Embryonic facial prominence (tissue), 1 donor: ENCODE data around the gene FOXL3.

Source experiments
- DNase-seq: peaks from one replicate; pipeline ENCODE4 v3.0.0-alpha.2; 2016; ENCODE audit errors: extremely low spot score

FOXL3 gene

DNA sequence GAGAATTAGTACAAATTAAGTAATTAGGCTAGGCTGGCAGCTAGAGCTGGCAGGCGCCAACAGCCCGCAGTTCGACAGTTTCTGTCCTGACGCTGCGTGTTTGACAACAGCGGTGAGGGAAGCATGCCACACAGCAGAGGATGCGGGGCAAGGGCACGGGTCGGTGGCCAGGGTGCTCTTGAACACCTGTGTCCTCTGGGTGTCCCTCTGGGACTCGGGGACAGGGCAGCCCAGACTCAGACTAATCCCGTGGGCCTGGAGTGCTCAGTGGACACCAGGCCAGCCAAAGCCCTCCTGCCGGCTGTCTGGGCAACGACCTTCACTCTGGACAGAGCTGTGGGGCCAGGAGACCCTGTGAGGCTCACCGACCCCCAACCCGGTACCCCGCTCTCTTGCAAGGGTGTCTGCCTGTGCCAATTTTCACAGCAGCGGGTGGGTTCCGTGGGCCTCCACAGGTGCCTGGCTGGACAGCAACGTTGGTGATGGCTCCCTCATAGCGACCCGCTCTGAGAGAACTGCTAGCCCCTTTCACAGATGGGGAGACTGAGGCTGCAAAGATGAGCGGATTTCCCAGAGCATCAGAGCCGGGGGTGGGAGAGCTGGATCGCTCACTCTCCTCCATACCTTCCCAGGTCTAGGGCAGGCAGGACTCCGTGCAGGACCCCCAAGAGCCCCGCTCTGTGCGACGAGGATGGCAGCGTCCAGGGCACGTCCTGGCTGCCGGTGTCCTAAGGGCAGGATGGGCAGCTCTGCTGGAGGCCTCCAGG, 48.5 kb downstream of the FOXL3 start:
- DNase-seq: no peak

DNA sequence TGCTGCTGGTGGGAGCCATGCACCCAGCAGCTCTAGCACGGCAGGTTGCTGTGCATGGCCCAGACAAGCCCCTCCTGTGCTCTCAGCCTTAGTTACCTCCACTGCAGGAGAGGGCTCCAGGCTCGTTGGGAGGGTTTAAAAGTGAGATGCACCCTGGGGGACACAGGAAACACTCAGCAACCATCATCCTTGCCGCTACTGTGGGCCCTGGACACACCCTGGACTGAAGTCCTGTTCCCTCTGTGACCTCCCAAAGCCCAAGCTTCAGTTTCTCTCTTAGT, 49.0 kb downstream of the FOXL3 start:
- DNase-seq: no peak

DNA sequence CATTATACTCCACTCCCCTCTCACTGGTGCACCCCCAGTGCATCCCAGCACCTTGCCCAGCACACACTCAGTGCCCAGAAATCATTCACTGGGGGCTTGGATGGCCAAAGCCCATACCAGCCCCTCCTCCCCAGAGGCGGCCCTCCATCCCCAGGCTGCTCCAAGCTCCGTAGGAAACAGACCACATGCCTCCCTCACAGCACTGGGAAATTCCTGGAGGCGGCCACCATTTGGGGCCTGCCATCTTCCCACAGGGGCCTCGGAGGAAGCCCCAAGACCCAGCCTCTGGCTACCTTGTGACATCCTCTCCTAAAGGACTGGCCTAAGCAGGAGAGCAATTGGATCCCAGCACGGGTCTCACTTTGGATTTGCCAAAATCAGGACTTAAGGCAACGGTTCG, 49.7 kb downstream of the FOXL3 start:
- DNase-seq: no peak

DNA sequence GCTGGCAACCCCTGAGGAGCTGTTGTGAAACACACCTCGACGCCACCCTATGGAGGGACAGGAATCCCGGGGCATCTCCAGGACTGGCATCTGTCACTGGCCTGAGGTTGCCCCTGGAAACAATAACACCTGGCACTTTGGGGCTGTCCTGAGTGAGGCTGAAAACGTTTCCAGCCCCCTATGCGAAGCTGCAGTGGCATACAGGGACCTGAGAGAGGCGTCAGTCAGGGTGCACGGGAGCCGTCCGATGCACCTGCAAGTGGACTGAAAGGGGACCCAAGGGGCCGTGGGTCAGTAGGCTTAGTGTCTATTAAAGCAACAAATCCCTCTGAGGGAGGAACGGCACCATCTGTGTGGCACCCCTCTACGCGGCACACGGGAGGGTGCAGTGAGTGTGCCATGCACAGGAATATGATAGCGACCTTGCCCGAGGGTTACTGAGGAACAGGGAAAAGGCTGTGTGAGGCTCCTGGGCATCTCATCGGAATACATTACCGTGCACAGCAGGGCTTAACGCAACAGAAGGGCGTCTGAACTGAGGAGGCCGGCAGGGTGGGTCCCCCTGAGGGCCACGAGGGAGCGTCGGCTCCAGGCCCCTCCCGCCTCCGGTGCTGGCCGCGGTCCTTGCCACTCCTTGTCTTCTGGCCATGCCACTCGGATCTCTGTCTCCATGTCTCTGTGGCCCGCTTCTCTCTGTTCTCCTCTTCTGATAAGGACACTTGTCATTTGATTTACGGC, 50.4 kb downstream of the FOXL3 start:
- DNase-seq: no peak
